HG03460 (cell line): ENCODE data around the gene MBNL2.
"Not testable (repeated sequence)": the region's sequence is repeated elsewhere in the genome, so short reads cannot be mapped to it uniquely, and the experiment has no call there.

Experiments used
- ATAC-seq: cut with Tn5 transposase; IDR thresholded peaks from one replicate; pipeline ENCODE4 v1.9.1; 2021; ENCODE audit not compliant: unreplicated experiment

MBNL2 gene

DNA sequence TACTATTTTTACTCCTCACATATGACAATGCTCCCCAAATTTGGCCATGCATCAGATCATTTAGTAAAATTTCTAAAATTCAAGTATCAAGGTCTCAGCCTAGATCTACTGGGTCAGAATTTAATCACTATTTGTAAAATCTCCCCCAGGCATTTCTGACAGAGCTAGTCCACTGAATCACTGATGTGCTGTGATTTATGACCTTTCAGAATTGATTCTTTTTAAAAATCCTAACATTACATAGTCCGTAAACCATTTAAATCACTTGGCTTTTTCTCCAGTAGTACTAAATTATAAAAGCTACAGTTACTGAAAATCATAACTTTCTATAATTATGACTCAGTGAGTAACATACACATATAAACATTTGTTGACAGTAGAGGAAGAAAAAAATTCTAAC, 119.0 kb downstream of the MBNL2 start:
- ATAC-seq = no peak

DNA sequence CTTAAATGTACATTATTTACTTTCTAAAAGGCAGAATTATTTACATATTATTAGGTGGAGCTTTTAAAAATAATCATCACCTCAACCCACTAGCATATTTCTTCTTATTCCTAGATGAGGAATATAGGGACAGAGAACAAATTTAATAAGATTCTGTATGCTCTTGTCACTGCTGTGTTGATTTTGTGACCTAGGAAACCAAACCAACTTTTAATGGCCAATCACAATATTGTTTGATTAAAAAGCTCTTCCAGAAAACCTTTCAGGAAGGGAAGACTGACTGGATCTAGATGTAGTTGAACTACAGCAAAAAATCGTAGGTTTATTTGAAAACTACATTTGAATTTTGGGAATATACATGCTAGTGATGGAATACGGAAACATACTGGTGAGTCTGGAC, 120.0 kb downstream of the MBNL2 start:
- no peak for ATAC-seq

DNA sequence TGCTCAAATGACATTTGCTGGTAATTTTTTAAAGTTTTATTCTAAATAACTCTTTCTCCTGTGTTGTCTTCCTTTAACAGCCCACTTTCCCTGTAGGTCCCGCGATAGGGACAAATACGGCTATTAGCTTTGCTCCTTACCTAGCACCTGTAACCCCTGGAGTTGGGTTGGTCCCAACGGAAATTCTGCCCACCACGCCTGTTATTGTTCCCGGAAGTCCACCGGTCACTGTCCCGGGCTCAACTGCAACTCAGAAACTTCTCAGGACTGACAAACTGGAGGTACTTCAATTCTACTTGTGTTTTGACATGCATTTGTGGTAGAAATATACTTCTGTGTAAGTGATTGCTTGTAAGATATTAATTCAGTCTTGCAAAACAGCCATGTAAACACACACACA, 120.8 kb downstream of the MBNL2 start:
- ATAC-seq = no peak

DNA sequence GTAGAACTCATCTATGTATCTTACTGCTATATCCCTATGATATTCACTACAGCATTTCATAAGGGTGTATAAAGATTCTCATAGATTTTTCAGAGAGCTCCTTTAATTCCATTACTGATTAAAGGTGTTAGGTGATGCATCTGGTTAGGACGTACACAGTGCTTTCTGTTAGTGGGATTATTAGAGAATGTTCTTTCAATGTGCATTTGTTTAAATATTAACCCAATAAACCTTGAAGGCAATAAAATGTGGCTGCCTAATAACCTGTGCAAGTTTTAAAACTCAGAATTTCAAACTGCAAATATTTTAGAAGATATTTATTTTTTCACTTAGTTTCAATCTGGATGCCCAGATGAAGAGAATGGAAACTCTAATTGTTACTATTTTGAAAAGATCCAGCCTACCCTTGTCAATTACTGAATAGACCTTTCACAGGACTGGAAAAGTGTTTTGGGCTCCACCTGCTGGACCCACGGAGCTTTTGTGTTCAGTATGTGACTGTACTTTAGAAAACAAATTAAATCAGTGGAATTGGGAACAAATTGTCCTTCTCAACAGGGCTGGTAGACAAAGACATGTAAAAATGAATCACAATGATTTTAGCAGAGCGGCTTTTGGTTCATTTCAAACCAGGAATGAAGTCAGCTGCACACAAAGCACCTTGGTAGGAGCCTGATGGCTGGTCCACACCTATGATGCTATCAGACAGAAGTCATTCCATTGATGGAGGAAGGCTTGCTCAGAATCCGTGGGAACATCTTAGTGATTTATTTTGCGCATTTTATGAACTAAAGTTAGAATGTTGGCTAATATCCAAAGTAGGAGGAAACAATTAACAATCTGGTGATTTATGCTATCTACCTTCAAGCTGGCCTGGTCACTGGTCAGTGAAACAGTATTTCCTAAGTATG, 122.4 kb downstream of the MBNL2 start:
- no peak for ATAC-seq

DNA sequence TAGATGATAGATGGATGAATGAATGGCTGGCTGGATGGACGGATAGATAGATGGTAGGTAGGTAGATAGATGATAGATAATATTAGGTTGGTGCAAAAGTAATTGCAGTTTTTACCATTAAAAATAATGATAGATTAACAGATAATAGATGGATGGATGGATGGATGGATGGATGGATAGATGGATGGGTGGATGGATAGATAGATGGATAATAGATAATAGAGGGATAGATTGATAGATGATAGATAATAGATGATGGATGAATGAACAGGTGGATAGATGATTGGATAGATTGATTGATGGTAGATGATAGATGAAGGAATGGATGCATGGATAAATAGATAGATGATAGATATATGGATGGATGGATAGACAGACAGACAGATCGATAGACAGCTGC, 124.0 kb downstream of the MBNL2 start:
- ATAC-seq = no peak

DNA sequence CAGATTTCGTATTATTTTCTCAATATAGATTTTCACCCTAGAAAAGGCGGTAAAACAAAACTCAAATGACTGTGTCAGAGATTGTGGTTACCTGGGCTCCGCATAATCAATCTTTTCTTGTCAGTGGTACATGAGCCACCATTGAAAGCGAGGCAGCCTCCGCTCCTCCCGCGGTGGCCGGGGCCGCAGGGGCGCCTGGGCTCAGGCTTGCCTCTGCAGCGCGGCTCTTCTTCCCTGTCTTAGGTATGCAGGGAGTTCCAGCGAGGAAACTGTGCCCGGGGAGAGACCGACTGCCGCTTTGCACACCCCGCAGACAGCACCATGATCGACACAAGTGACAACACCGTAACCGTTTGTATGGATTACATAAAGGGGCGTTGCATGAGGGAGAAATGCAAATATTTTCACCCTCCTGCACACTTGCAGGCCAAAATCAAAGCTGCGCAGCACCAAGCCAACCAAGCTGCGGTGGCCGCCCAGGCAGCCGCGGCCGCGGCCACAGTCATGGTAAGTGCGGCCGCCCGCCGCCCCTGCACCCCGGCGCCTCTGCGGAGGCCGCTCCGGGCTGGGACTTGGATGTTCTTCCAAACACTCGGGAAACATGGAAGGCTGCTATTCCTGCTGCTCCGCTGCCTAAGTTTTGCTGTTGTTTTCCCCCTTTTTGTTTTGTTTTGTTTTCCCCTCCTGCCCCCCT, 124.6 kb downstream of the MBNL2 start:
- no peak for ATAC-seq

DNA sequence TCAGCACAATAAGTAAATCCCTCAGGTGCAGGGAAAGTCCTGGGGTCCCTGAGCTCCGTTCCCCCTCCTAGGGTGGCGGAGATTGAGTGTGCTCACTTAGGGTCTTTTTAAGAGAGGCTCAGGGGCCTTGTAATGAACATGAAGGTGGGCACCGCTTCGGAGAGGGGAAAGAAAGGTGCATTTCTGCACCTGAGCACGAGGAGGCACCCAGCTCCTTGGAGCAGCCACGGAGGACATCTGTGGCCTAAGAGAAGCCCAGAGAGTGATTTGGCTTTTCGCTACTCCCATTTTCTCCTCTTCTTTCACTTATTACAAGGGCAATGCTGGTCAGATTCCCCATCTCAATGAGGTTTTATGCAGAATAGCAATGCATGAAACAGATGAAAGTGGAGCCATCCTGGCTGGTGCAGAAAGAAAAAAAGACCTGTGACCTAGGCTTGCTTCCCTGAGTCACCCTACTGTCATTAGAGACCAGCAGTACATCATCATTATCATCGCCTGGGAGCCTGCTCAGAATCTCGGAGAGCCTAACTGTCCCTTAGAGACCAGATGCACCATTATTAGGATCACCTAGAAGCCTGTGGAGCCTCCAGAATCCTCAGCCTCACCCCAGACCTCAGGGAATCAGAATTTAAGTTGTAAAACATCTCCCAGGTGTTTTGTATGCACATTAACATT, 125.3 kb downstream of the MBNL2 start:
- ATAC-seq = no peak

DNA sequence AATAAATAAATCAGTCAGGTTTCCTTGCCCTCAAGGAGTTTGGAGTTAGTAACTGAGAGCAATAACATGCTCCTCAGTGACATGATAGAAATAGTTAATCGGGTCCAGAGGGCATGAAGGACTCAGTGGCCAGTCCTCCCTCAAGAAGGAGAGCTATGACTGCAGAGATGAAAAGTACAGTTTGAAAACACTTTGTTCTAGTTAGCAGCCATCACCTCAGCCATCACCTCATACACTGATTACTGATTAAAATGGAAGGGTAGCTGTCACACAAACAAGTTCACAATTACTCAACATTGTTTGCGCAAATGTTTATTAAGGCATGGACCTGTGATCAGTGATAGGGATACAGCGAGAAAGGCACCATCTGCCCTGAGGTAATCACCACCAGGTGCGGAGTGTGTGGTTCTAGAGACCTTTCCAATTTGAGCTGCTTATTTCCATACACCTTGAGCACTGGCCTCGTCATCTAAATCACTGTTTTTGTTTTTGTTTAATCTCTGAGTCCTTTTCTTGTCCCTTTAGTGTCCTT, 126.5 kb downstream of the MBNL2 start:
- ATAC-seq = no peak

DNA sequence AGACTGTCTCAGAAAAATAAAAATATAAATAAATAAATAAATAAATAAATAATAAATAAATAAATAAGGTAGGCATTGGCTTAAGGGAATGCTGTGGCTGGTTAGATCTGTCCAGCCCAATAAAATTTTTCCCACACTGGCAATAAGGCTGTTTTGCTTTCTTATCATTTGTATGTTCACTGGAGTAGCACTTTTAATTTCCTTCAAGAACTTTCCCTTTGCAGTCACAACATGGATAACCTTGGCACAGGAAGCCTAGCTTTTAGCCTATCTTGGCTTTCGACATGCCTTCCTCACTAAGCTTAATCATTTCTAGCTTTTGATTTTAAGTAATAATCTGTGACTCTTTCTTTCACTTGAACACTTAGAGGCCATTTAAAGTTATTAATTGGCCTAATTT, 129.9 kb downstream of the MBNL2 start:
- not testable (repeated sequence) for ATAC-seq

DNA sequence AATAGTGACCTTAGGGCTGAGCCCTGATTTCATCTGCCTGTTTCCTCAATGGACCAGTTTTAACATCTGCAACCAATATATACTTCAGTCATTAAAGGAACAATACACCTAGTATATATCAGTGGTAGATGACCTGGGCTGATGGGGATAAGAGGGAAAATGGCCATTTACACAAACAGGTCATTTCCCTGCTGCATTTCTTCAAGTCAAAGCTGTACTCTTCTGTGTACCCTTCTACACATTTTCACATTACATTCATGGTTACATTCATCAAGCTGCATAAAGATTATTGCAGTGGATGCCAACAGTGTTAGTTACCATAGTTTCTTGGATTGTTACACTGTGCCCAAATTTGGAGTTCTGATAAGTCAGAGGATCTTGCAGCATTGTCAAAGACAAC, 130.7 kb downstream of the MBNL2 start:
- ATAC-seq = no peak

DNA sequence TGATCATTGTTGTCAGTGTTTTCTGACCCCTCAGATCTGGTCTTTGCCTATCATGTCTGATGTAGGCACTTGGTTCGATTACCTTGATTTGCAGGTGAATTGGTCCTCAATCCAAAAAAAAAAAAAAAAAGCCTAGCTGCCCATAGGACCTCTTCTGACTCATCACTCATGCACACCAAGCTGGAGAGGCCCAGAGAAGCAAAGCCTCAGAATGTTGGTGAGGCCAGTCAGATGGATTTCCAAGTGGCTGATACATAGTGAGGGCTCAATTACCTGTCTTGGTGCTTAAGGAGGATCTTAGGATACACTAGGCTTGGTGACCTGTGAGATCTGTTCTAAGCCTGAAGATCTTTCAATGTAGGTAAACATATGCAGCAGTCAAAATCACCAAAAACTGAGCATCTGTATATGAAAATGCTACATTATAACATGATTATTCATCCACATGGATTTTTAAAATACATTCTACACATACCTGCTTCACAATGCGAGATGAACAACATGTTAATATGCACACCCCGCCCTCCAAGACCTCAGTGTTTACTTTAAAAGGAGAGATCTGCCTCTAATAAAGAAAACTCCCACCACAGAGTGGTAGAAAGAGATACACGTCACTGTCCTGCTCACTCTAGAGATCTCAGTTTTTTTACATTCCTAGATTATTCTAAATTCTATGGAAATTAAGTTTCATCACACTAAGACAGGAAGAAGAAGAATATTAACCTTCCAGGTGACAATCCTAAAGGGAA, 132.0 kb downstream of the MBNL2 start:
- ATAC-seq = no peak

DNA sequence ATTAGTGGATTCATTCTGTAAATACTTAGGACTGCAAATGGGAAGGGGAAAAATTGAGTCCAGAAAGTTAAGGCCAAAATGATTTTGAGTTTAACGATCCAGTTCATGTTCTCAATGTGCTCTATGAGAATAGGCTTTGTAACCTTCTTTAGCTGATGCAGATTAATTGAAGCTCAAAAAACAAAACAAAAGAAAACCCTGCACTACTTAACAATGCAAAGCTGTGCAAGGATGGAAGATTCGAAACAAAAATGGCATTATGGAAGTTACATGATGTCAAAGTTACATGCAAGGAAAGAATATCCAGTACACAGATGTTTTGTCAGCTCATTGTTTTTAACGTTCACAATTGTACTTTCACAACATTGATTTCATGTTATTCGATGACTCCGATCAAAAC, 132.7 kb downstream of the MBNL2 start:
- no peak for ATAC-seq

DNA sequence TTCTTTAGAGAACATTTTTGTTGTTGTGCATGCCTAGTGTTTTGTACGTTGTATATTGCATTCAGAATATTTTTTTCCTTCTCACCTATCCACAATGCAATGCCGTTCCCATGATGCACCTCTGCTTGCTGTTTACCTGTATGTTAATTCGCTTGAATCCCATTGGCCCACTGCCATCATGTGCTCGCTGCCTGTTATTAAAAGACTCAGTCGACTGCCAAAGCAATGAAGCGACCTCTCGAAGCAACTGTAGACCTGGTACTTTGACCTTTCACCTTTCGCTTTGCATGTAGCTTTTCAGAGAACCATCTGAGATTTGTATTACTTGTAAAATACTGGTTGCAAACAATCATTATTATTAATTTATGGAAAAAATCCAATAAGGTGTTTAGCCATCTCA, 134.5 kb downstream of the MBNL2 start:
- ATAC-seq = no peak

DNA sequence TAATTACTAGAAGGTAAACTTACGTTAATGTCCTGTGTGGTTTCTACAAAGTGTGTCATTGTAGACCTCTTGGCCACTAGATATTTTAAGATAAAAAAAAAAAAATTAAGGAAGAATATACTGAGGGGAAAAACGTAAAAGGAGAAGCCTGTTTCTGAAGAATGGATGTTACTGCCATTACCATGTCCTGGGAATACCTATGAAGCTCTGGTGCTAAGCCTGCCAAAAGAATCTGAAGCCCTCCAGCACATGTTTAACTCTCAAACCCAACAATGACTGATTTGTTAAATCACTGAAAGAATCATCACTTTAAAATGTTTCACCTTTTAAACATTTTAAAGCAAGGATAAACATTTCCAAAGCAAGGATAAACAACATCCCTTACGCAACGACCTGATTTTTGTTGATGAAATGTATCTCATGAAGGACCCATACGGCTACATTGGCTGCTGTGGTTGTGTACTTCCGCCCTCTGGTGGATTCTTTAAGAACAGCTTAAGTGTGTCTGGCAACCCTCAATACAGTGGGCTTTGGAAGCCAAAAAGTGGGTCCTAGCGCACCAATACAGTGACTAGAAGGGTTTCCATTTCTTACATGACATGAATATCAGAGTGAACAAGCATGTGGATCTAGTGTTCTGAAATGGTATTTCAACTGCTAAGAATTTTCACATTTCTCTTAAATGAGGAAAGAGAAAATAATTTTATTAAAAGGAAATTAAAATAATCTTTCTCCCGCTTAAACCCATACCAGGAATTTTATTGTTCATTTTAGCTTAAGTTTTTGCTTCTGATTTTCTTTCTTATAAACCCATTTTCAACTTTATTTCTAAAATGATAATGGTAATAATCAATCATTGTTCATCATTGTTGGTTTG, 137.3 kb downstream of the MBNL2 start:
- peak; percentile 94 for ATAC-seq

DNA sequence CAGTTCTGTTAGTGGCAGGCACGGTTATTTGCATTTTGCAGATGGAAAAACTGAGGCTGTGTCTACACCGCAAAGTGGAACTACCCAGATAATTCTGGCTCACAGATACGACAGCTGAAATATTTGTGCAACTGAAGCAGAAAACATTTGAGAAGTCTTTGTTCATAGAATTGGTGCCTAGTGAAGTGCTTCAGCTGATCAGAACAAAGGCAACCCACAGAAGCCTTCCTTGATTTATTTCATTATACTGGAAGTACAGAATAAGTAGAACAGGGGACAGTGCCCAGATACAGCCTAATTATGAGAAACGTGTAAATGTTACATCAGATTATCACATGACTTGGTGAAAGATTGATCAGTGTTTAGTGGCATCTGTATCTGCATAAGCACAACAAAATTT, 138.5 kb downstream of the MBNL2 start:
- no peak for ATAC-seq

DNA sequence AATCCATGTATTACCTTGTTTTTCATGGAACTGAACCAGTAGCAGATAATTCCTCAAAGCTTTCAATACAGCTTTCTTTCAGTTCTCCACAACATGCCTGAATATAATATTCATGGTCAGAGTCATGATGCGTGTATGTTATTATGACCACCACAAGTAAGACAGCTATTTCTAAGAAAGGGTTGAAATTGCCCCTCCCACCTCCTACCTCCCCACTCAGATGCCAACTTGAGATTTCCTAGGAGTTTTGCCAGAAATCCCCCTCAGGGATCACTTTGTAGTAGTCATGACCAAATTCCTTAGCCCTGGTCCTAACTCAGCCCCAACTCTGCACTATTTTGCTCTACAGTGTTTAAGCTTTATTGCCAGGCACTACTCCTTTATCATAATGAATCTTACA, 141.9 kb downstream of the MBNL2 start:
- no peak for ATAC-seq

DNA sequence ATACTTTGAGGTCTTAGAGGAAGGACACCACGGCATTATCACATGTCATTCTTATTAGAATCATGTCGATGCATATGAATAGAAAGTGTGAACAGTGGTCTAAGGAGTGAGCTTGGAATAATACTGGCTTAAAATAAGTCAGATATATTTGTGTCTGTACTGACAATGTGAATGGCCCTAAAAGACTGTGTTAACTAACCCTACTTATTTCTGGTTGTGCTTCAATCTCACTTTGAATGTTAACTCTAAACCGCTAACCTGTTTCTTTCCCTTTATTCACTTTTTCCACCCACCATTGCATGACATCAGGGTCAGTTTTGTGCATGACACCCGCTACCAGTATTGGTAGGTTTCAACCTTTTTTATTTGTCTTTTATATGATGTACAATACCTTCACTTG, 142.7 kb downstream of the MBNL2 start:
- no peak for ATAC-seq

DNA sequence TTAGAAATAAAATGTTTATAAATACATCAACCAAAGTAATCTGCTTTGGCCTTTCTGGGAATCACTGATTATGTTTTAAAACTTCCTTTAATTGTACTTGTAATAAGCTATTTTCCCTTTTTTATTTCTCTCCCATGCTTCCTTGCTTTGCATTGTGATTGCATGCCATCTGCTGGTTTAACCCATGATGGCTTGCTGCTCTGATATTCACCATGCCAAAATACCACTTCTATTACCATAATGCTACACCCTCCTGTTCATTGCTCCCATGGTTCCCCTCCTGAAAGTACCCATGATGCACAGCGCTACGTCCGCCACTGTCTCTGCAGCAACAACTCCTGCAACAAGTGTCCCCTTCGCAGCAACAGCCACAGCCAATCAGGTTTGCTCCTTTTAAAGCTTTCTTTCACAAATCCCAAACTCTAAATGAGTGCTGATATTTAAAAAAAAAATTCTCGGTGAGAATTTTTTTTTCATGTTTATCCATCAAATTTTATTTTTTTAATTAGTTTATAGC, 144.1 kb downstream of the MBNL2 start:
- ATAC-seq = no peak

DNA sequence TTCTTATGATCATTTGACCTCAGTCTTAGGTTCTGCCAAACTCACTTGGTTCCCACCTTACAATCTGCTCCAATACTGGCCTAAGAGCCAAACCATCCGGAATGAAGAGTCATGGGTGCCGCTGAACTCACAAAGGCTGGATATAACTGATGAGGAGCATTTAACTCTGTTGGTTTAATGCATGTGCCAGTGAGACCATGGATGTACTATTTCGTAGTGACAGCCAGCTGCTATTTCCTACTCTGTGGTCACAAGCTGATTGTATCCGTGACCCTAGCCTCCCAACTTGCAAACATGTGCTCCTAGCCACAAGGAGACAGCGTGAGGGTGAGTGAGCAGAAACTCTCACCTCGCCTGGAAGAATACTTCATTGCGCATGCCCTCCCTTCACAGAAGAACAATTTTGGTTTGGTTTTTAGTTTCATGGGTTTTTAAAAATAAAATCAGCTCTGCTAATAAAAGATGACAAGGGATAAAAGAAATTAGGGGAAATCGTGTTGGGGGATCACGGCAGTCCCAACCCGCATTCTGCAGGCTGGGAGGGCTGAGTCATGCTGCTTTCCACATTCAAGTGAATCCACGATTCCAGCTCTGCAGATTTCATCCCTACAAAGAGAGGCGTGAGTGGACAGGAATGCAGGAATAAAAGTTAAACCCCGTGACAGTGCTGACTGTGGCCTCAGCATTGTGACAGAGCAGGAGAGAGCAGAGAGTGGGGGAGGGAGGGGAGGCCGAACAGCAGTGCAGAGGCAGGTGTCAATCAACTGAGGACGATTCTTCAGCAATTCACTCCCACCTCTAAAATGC, 145.1 kb downstream of the MBNL2 start:
- no peak for ATAC-seq
